Activated T-helper 1 cell treated with anti-CD3 and anti-CD28 coated beads, Interleukin-12 subunit alpha, Interleukin-12 subunit beta, Interleukin-2, Interleukin-4 antibody, amounts not matched to agents 30 ng/mL and 10 ng/mL and 1 ng/mL, durations not matched to agents 14 hours and 24 hours and 36 hours (primary cell): ENCODE data around the gene HUS1. TPM values are rescaled to one million over a fixed set of nuclear protein-coding genes. Genes with fewer than 3 reads are reported as not detected.
A peak's percentile ranks its signal among the peaks of the same experiment; 100 is the strongest.
"Not testable (repeated sequence)": the region's sequence is repeated elsewhere in the genome, so short reads cannot be mapped to it uniquely, and the experiment has no call there.

Experiments used
- DNase-seq: peaks from one replicate; pipeline ENCODE4 v3.0.0; 2021; ENCODE audit warnings: low spot score
- H3K27ac Mint-ChIP-seq: one replicate; pipeline ENCODE4 v1.8.0; 2021; ENCODE audit warnings: mild to moderate bottlenecking, mixed read lengths
- H3K27me3 Mint-ChIP-seq: one replicate; pipeline ENCODE4 v1.8.0; 2022; ENCODE audit warnings: mild to moderate bottlenecking, moderate library complexity, mixed read lengths; ENCODE audit not compliant: insufficient read depth
- H3K36me3 Mint-ChIP-seq: one replicate; pipeline ENCODE4 v1.8.0; 2021; ENCODE audit warnings: low read depth, mixed read lengths
- H3K4me1 Mint-ChIP-seq: one replicate; pipeline ENCODE4 v1.8.0; 2021; ENCODE audit warnings: low read depth, mixed read lengths
- H3K4me3 Mint-ChIP-seq: one replicate; pipeline ENCODE4 v1.8.0; 2021; ENCODE audit warnings: mild to moderate bottlenecking, moderate library complexity, mixed read lengths
- H3K9me3 Mint-ChIP-seq: one replicate; pipeline ENCODE4 v1.8.0; 2021; ENCODE audit warnings: mixed read lengths
- intact Hi-C: fragments of 100-400 bp; cut with micrococcal nuclease; formaldehyde crosslinking; loops from one replicate; pipeline ENCODE4 v1.15.1; 2024
- total RNA-seq: library from RNA; stranded (reverse); gene quantifications from 2 replicates; pipeline ENCODE4 v1.2.3, GENCODE V29; 2022

HUS1 gene
- total RNA-seq, 1 donor from 2014 or later, result 34.4 TPM

GRCh38 chr7:47948141-47948790, 31.1 kb downstream of the HUS1 start, which contains the start of gene PKD1L1:
Gene PKD1L1, minus strand, starts transcription at chr7:47948466. Its CDS starts 26 bp downstream, at chr7:47948440.
- Mint-ChIP-seq H3K4me1 (no peaks in the 10 kb centered on the region), H3K36me3 (no peaks in the 10 kb centered on the region), H3K4me3 (no peak within 1 kb of the TSS), H3K27ac (no peak within 1 kb of the TSS), H3K9me3 (no peaks in the 10 kb centered on the region), H3K27me3 (no peaks in the 10 kb centered on the region)
- intact Hi-C loops, result loop anchor here (5.0 kb wide), 1 partner anchor 349 kb away; no protein-coding TSS in a partner anchor
- no peak for DNase-seq

GRCh38 chr7:47947355-47947749, 32.1 kb downstream of the HUS1 start:
- no peak for DNase-seq
- no peak overlapping the region for H3K4me3 Mint-ChIP-seq
- no peaks in the 10 kb centered on the region for H3K36me3 Mint-ChIP-seq
- H3K9me3 Mint-ChIP-seq, result no peaks in the 10 kb centered on the region
- no peaks in the 10 kb centered on the region for H3K27me3 Mint-ChIP-seq
- no peaks in the 10 kb centered on the region for H3K4me1 Mint-ChIP-seq
- intact Hi-C loops, result loop anchor here (5.0 kb wide), 1 partner anchor 350 kb away; no protein-coding TSS in a partner anchor
- no peak overlapping the region for H3K27ac Mint-ChIP-seq

- Mint-ChIP-seq H3K4me1 (no peaks in the 10 kb centered on the region), H3K36me3 (no peaks in the 10 kb centered on the region), H3K9me3 (no peaks in the 10 kb centered on the region), H3K4me3 (no peak overlapping the region), H3K27me3 (no peaks in the 10 kb centered on the region), H3K27ac (peak overlapping the region; percentile 7)
- intact Hi-C loops, result loop anchor here (5.0 kb wide), 1 partner anchor 351 kb away; no protein-coding TSS in a partner anchor
- DNase-seq, result no peak
Observed at GRCh38 chr7:47946581-47947354, 32.6 kb downstream of the HUS1 start.

- Mint-ChIP-seq H3K36me3 (no peaks in the 10 kb centered on the region), H3K27ac (no peak overlapping the region), H3K4me1 (no peaks in the 10 kb centered on the region), H3K27me3 (no peaks in the 10 kb centered on the region), H3K4me3 (no peak overlapping the region), H3K9me3 (no peaks in the 10 kb centered on the region)
- peak; percentile 44 for DNase-seq
- intact Hi-C loops, result loop anchor here (1.0 to 5.0 kb wide), 4 partner anchors 24 to 352 kb away; no protein-coding TSS in a partner anchor
Observed at GRCh38 chr7:47945261-47946015, 34.0 kb downstream of the HUS1 start.

GRCh38 chr7:47944536-47945260, 34.7 kb downstream of the HUS1 start:
- no peak overlapping the region for H3K27ac Mint-ChIP-seq
- H3K4me1 Mint-ChIP-seq, result no peaks in the 10 kb centered on the region
- DNase-seq, result no peak
- no peaks in the 10 kb centered on the region for H3K27me3 Mint-ChIP-seq
- H3K36me3 Mint-ChIP-seq, result no peaks in the 10 kb centered on the region
- no peaks in the 10 kb centered on the region for H3K9me3 Mint-ChIP-seq
- intact Hi-C loops, result loop anchor here (1.0 to 5.0 kb wide), 4 partner anchors 25 to 353 kb away; no protein-coding TSS in a partner anchor
- no peak overlapping the region for H3K4me3 Mint-ChIP-seq

- Mint-ChIP-seq H3K27ac (no peak overlapping the region), H3K36me3 (no peaks in the 10 kb centered on the region), H3K4me3 (no peak overlapping the region), H3K27me3 (no peaks in the 10 kb centered on the region), H3K4me1 (no peaks in the 10 kb centered on the region), H3K9me3 (no peaks in the 10 kb centered on the region)
- intact Hi-C loops, result no loop called here
- DNase-seq, result no peak
Observed at GRCh38 chr7:47943676-47944474, 35.5 kb downstream of the HUS1 start.

- H3K27me3 Mint-ChIP-seq, intact Hi-C loops, H3K4me1 Mint-ChIP-seq, DNase-seq, H3K27ac Mint-ChIP-seq, H3K4me3 Mint-ChIP-seq, H3K36me3 Mint-ChIP-seq, H3K9me3 Mint-ChIP-seq: not testable (repeated sequence)
Observed at GRCh38 chr7:47942651-47943050, 36.8 kb downstream of the HUS1 start.

GRCh38 chr7:47942132-47942531, 37.3 kb downstream of the HUS1 start:
- Mint-ChIP-seq H3K9me3 (no peaks in the 10 kb centered on the region), H3K4me1 (peaks cover 6% of the 10 kb centered on the region), H3K27ac (no peak overlapping the region), H3K4me3 (no peak overlapping the region), H3K36me3 (no peaks in the 10 kb centered on the region), H3K27me3 (no peaks in the 10 kb centered on the region)
- DNase-seq, result no peak
- intact Hi-C loops, result no loop called here

GRCh38 chr7:47941136-47941844, 38.1 kb downstream of the HUS1 start:
- intact Hi-C loops, result no loop called here
- Mint-ChIP-seq H3K4me1 (peaks cover 6% of the 10 kb centered on the region), H3K27me3 (no peaks in the 10 kb centered on the region), H3K27ac (no peak overlapping the region), H3K9me3 (no peaks in the 10 kb centered on the region), H3K4me3 (no peak overlapping the region), H3K36me3 (no peaks in the 10 kb centered on the region)
- DNase-seq, result no peak

- no peak overlapping the region for H3K27ac Mint-ChIP-seq
- intact Hi-C loops, result no loop called here
- H3K27me3 Mint-ChIP-seq, result no peaks in the 10 kb centered on the region
- H3K4me3 Mint-ChIP-seq, result no peak overlapping the region
- H3K4me1 Mint-ChIP-seq, result peaks cover 6% of the 10 kb centered on the region
- DNase-seq, result no peak
- H3K9me3 Mint-ChIP-seq, result no peaks in the 10 kb centered on the region
- no peaks in the 10 kb centered on the region for H3K36me3 Mint-ChIP-seq
Observed at GRCh38 chr7:47940088-47941013, 39.1 kb downstream of the HUS1 start.
